HCT116 (cell line): ENCODE results near the gene SP110.

Experiments
- CBX3 ChIP-seq: IDR thresholded peaks from 2 replicates; pipeline ENCODE4 v1.6.1; 2012; ENCODE audit warnings: low read depth
- EGR1 ChIP-seq: IDR thresholded peaks from 2 replicates; pipeline ENCODE4 v1.6.1; 2012; ENCODE audit warnings: low read depth
- ELF1 ChIP-seq: IDR thresholded peaks from 2 replicates; pipeline ENCODE4 v1.6.1; 2012; ENCODE audit warnings: low read depth, borderline replicate concordance
- EZH2phosphoT487 ChIP-seq: fragments of 200-600 bp; IDR thresholded peaks from 2 replicates; pipeline ENCODE4 v1.6.1; 2018; ENCODE audit warnings: antibody characterized with exemption, borderline replicate concordance
- POLR2AphosphoS5 ChIP-seq: IDR thresholded peaks from 2 replicates; pipeline ENCODE4 v1.6.1; 2011; ENCODE audit warnings: mild to moderate bottlenecking, low read depth, low read length, moderate library complexity
- RAD21 ChIP-seq: IDR thresholded peaks from 2 replicates; pipeline ENCODE4 v1.6.1; 2012; ENCODE audit warnings: low read depth, mild to moderate bottlenecking
- TCF7L2 ChIP-seq: IDR thresholded peaks from 2 replicates; pipeline ENCODE4 v1.7.0; 2011; ENCODE audit warnings: borderline replicate concordance, inconsistent platforms; ENCODE audit not compliant: insufficient read depth, insufficient read length; ENCODE audit errors: extremely low read depth
- YY1 ChIP-seq: IDR thresholded peaks from 2 replicates; pipeline ENCODE4 v1.6.1; 2011; ENCODE audit warnings: low read length, low read depth, moderate library complexity, mild to moderate bottlenecking; ENCODE audit not compliant: insufficient replicate concordance; ENCODE audit errors: extremely low read depth
- TF ChIP-seq, protein P1 (sequence below), 3 experiments: fragments of 200-600 bp in 1 of 3; sonication (generic) in 1 of 3; IDR thresholded peaks in 2 of 3; conservative IDR thresholded peaks in 1 of 3; 2 replicates each; pipeline ENCODE4 v1.5.1; 2012 to 2017; ENCODE audit warnings: low read depth in 2 of 3, low read length in 2 of 3, antibody characterized with exemption in 1 of 3, borderline replicate concordance in 1 of 3, control low read depth in 1 of 3, mild to moderate bottlenecking in 1 of 3, mixed read lengths in 1 of 3, mixed run types in 1 of 3, moderate library complexity in 1 of 3; ENCODE audit not compliant: insufficient read depth in 1 of 3
- TF ChIP-seq, protein P2 (sequence below): IDR thresholded peaks from 2 replicates; pipeline ENCODE4 v1.6.1; 2012
- TF ChIP-seq, protein P3 (sequence below): IDR thresholded peaks from 2 replicates; pipeline ENCODE4 v1.6.1; 2012; ENCODE audit warnings: low read depth

DNA sequence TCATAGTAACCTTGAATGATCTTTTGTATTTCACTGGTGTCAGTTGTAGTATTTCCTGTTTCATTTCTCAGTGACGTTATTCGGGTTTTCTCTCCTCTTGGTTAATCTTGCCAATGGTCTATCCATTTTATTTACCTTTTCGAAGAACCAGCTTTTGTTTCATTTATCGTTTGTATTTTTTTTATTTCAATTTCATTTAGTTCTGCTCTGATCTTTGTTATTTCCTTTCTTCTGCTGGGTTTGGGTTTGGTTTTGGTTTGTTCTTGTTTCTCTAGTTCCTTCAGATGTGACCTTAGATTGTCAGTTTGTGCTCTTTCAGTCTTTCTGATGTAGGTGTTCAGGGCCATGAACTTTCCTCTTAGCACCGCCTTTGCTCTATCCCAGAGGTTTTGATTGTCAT, 42.5 kb upstream of the SP110 start:
- TF ChIP-seq, protein P1, sequence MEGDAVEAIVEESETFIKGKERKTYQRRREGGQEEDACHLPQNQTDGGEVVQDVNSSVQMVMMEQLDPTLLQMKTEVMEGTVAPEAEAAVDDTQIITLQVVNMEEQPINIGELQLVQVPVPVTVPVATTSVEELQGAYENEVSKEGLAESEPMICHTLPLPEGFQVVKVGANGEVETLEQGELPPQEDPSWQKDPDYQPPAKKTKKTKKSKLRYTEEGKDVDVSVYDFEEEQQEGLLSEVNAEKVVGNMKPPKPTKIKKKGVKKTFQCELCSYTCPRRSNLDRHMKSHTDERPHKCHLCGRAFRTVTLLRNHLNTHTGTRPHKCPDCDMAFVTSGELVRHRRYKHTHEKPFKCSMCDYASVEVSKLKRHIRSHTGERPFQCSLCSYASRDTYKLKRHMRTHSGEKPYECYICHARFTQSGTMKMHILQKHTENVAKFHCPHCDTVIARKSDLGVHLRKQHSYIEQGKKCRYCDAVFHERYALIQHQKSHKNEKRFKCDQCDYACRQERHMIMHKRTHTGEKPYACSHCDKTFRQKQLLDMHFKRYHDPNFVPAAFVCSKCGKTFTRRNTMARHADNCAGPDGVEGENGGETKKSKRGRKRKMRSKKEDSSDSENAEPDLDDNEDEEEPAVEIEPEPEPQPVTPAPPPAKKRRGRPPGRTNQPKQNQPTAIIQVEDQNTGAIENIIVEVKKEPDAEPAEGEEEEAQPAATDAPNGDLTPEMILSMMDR (IDR thresholded peaks at IDR 0.05 in 2 of 3, conservative IDR thresholded peaks at IDR 0.05 in 1 of 3; ENCODE audit: borderline replicate concordance in 1 of 3, insufficient read depth in 1 of 3, low read depth in 2 of 3, low read length in 2 of 3), result no peak
- TF ChIP-seq, protein P2, sequence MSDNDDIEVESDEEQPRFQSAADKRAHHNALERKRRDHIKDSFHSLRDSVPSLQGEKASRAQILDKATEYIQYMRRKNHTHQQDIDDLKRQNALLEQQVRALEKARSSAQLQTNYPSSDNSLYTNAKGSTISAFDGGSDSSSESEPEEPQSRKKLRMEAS, result no peak
- TF ChIP-seq ELF1 (no peak), EZH2phosphoT487 (no peak), RAD21 (no peak), EGR1 (no peak), POLR2AphosphoS5 (no peak), CBX3 (no peak), YY1 (no peak), TCF7L2 (no peak)
- TF ChIP-seq, protein P3, sequence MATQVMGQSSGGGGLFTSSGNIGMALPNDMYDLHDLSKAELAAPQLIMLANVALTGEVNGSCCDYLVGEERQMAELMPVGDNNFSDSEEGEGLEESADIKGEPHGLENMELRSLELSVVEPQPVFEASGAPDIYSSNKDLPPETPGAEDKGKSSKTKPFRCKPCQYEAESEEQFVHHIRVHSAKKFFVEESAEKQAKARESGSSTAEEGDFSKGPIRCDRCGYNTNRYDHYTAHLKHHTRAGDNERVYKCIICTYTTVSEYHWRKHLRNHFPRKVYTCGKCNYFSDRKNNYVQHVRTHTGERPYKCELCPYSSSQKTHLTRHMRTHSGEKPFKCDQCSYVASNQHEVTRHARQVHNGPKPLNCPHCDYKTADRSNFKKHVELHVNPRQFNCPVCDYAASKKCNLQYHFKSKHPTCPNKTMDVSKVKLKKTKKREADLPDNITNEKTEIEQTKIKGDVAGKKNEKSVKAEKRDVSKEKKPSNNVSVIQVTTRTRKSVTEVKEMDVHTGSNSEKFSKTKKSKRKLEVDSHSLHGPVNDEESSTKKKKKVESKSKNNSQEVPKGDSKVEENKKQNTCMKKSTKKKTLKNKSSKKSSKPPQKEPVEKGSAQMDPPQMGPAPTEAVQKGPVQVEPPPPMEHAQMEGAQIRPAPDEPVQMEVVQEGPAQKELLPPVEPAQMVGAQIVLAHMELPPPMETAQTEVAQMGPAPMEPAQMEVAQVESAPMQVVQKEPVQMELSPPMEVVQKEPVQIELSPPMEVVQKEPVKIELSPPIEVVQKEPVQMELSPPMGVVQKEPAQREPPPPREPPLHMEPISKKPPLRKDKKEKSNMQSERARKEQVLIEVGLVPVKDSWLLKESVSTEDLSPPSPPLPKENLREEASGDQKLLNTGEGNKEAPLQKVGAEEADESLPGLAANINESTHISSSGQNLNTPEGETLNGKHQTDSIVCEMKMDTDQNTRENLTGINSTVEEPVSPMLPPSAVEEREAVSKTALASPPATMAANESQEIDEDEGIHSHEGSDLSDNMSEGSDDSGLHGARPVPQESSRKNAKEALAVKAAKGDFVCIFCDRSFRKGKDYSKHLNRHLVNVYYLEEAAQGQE, result no peak
